ENCODE measurements around the gene TBC1D2. TPM values are rescaled to one million over a fixed set of nuclear protein-coding genes. Genes with fewer than 3 reads are reported as not detected.

Gene TBC1D2
- total and polyA plus RNA-seq, 2 of the 4 experiments (the other 2 are of a cell fraction), result 36.9 to 62.7 TPM

GRCh38 chr9:98248737-98249474 lies 6.5 kb downstream of the TBC1D2 start (continued):
- no peak for TF ChIP-seq ELK1 (IDR thresholded peaks at IDR 0.05; ENCODE audit: borderline replicate concordance, low read depth, low read length)

Measured in IMR-90 (cell line).